HG03460 (cell line): ENCODE results near the gene KLF7.

Experiments used
- ATAC-seq: cut with Tn5 transposase; IDR thresholded peaks from one replicate; pipeline ENCODE4 v1.9.1; 2021; ENCODE audit not compliant: unreplicated experiment

KLF7 gene

DNA sequence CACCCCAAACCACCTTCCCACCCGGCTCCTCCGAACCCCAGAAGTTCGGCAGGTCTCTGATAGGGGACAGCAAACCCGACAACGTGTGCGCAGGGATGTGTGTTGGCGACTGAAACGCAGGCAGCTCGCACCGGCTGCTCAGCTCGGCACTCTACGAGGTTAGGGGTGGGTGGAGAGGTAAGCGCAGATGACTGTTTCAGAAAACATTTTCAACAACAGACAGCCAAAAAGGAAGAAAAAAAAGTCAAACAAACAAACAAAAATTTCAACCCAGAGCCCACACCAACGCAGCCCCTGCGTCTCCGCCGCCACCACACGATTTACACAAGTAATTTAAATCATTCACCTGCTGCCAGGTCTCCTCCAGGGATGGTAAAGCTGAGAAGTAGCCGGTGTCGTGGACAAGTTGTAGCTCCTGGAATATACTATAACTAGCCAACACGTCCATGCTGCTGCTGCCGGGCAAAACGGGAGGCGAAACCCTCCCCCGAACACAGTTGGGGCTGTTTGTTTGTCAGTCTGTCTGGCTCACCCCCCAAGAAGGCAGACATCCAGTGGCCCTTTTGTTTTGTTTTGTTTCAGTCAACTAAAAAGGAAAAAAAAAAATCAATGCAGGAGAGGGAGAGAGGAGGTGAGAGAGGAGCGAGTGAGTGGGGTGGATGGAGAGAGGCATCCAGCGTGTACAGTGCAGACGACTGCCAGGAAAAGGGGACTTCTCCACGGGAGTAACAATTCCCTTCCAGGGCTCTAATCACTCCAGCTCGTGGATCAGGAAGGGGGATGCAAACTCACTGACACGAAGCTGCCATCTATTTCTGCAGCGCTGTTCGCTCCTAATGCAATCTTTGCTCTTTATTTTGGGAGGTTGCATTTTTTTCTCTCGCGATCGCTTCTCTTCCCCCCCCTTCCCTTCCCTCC lies at the start of gene KLF7:
Gene KLF7, minus strand, starts transcription at position 828 of the 918 bp plus-strand sequence. Its CDS starts 380 bp downstream, at position 448.
- ATAC-seq = no peak

GRCh38 chr2:207215308-207215707 lies 49.6 kb upstream of the KLF7 start:
- ATAC-seq = no peak

DNA sequence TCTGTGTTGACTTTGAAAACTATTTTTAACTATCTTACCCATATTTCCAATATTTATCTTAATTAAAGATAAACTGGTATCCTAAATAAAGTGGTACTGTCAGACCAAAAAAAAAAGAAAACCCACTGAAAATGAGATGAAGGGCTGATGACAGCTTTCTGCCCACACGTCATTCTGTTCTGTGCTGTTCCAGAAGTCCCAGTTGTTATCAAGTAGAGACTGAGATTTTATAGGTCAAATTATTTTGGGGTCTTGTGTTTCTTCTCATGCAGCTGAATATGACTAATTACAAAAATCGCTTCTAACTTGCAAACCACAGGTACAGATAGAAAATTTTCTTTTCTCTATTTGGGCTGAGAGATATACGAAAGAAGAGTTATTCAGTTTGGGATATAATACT lies 48.7 kb upstream of the KLF7 start:
- ATAC-seq = no peak

DNA sequence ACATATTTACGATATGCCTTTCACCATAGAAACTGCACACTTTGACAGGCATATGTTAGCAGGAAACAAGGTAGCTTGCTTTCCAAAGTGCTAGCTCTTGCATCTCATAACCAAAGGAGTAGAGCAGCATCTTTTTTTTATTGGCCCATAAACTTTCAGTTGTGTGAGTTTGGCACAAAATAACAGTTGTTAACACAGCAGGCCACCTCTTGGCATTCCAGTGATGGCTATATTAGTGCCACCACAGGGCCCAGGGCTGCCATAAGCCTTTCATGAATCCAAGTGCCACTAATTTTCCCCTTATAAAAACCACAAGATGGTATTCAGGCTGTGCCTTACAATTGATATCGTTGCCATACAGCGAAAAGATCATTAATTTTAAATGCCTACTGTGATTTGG lies 40.3 kb upstream of the KLF7 start:
- no peak for ATAC-seq

GRCh38 chr2:207205173-207205957 lies 39.6 kb upstream of the KLF7 start:
- ATAC-seq = no peak

GRCh38 chr2:207203056-207203455 lies 37.3 kb upstream of the KLF7 start:
- ATAC-seq = no peak

GRCh38 chr2:207202645-207203044 lies 36.9 kb upstream of the KLF7 start:
- ATAC-seq = no peak

DNA sequence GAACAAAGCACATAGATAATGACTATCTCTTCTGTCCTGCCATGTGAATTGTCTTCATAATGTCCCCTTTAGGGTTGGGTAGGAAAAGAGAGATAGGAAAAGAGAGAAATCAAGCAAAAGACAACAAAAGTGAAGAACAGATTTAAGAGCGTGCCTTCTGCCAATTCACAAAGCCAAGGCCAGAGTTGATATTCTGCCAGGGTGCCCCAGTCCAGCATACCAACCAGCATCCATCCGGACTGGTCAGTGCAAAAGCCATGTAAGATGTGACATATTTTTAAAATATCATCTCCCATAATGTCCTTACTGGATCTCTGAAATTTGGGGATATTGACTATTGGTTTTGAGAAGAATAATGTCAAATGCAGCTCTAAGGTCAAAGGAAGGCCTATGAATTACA lies 35.7 kb upstream of the KLF7 start:
- ATAC-seq = no peak

DNA sequence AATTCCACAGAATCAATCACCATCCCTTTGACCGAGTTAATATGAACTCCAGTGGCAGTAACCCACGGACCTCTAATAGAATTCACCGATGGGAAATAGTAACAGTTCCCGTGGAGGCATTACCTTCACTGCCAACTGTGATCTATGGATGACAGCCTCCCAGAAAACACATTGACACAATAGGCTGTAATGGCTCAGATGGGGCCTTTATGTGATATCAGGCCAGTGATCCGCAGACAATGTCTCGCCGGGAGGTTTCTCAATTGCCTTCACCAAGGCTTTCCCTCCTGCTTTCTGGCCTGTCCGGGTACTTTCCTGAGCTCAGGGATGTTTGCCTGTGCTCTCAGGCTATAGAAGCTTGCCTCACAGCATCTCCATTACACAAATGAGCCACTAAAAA lies 34.4 kb upstream of the KLF7 start:
- no peak for ATAC-seq

DNA sequence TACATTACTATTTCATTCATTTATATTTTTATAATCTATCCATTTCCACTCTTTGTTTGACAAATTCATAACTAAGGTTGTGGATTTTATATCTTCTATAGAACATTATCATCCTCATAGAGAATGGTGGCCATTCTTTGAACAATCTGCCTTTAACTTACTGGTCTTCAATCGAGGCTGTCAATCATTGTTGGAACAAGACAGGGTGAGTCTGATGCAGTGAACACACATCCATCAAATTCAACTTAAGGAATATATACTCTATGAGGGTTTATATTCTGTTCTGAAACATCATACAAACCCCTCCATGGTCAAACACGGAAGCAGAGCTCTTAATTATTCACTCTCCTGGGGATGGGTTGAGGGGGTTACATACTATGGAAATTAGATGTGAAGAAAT lies 28.3 kb upstream of the KLF7 start:
- ATAC-seq = no peak

GRCh38 chr2:207188626-207189419 lies 23.1 kb upstream of the KLF7 start:
- no peak for ATAC-seq

GRCh38 chr2:207185372-207185771 lies 19.6 kb upstream of the KLF7 start:
- ATAC-seq = no peak

- ATAC-seq = no peak
Observed at GRCh38 chr2:207184768-207185167, 19.0 kb upstream of the KLF7 start.

- ATAC-seq = no peak
Observed at GRCh38 chr2:207184348-207184747, 18.6 kb upstream of the KLF7 start.

- ATAC-seq = no peak
Observed at GRCh38 chr2:207183506-207183905, 17.8 kb upstream of the KLF7 start.

DNA sequence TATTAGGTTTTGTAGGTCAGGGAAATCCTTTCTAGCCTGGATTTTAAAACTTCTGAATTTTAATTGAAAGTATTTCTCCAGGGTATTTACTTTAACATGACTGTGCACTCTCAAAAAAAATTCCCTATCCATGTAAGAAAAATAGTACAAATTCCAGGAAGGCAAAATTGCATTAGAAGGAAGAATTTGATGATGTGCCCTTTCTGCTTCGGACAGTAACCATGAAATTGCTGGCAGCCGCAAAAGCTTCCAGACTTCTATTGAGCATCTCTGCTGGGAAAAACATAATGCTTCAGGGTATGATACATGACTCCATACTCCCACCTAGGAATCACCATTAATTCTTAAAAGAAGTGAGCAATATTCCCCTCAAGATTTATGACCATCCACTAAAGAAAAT lies 17.2 kb upstream of the KLF7 start:
- ATAC-seq = no peak

GRCh38 chr2:207181526-207182274 lies 16.0 kb upstream of the KLF7 start:
- ATAC-seq = no peak

- no peak for ATAC-seq
Observed at GRCh38 chr2:207180741-207181140, 15.0 kb upstream of the KLF7 start.

GRCh38 chr2:207176247-207176646 lies 10.5 kb upstream of the KLF7 start:
- no peak for ATAC-seq

GRCh38 chr2:207173641-207174040 lies 7.9 kb upstream of the KLF7 start:
- ATAC-seq = no peak
